Activated naive CD4-positive, alpha-beta T cell (primary cell): ENCODE measurements around the gene RGS9.
"Not testable (repeated sequence)": the region's sequence is repeated elsewhere in the genome, so short reads cannot be mapped to it uniquely, and the experiment has no call there.

Experiments
- DNase-seq, 4 experiments: peaks; one replicate each; lab custom pipeline; 2025; lab: John Stamatoyannopoulos, UW

RGS9 gene

GRCh38 chr17:65156835-65157565 is 19.8 kb downstream of the RGS9 start:
- DNase-seq, result no peak

GRCh38 chr17:65158041-65158440 is 20.9 kb downstream of the RGS9 start:
- no peak for DNase-seq

GRCh38 chr17:65158622-65159021 is 21.5 kb downstream of the RGS9 start:
- DNase-seq, result no peak

- DNase-seq, result no peak
Observed at GRCh38 chr17:65160516-65160915, 23.3 kb downstream of the RGS9 start.

- DNase-seq, result no peak
Observed at GRCh38 chr17:65163990-65164495, 26.9 kb downstream of the RGS9 start.

- no peak for DNase-seq
Observed at GRCh38 chr17:65166787-65167186, 29.6 kb downstream of the RGS9 start.

GRCh38 chr17:65167566-65167965 is 30.4 kb downstream of the RGS9 start:
- DNase-seq, result no peak

GRCh38 chr17:65169691-65170090 is 32.5 kb downstream of the RGS9 start:
- DNase-seq, result no peak

GRCh38 chr17:65170839-65171238 is 33.7 kb downstream of the RGS9 start:
- DNase-seq, result no peak

- no peak for DNase-seq
Observed at GRCh38 chr17:65171752-65172151, 34.6 kb downstream of the RGS9 start.

- no peak for DNase-seq
Observed at GRCh38 chr17:65172496-65173136, 35.4 kb downstream of the RGS9 start.

GRCh38 chr17:65173284-65173793 is 36.2 kb downstream of the RGS9 start:
- DNase-seq, result peak in 2 of 4 experiments; percentile 38 to 45

- no peak for DNase-seq
Observed at GRCh38 chr17:65173976-65174683, 37.0 kb downstream of the RGS9 start.

GRCh38 chr17:65174974-65175373 is 37.8 kb downstream of the RGS9 start:
- no peak for DNase-seq

- DNase-seq, result no peak
Observed at GRCh38 chr17:65175952-65176351, 38.8 kb downstream of the RGS9 start.

GRCh38 chr17:65176646-65177409 is 39.7 kb downstream of the RGS9 start:
- no peak for DNase-seq

GRCh38 chr17:65177901-65178300 is 40.7 kb downstream of the RGS9 start:
- DNase-seq, result no peak

- not testable (repeated sequence) for DNase-seq
Observed at GRCh38 chr17:65180276-65180675, 43.1 kb downstream of the RGS9 start.

GRCh38 chr17:65180752-65181236 is 43.6 kb downstream of the RGS9 start:
- DNase-seq, result not testable (repeated sequence)

- DNase-seq, result no peak
Observed at GRCh38 chr17:65181237-65182061, 44.3 kb downstream of the RGS9 start.

GRCh38 chr17:65182233-65182632 is 45.1 kb downstream of the RGS9 start:
- no peak for DNase-seq
